ENCODE measurements around the gene PARD3.

PARD3 gene

GRCh38 chr10:34374356-34375045 lies 440.6 kb downstream of the PARD3 start:
- no peak for TF ChIP-seq CTCF (conservative IDR thresholded peaks at IDR 0.05; ENCODE audit: control insufficient read depth, insufficient read depth, low read depth, low read length)
- DNase-seq (ENCODE audit: low read depth): no peak
- no peak overlapping the region for H3K4me3 ChIP-seq (ENCODE audit: control insufficient read depth, low read depth, low read length)

- no peak for TF ChIP-seq CTCF (conservative IDR thresholded peaks at IDR 0.05; ENCODE audit: control insufficient read depth, insufficient read depth, low read depth, low read length)
- no peak overlapping the region for H3K4me3 ChIP-seq (ENCODE audit: control insufficient read depth, low read depth, low read length)
- no peak for DNase-seq (ENCODE audit: low read depth)
Observed at GRCh38 chr10:34373211-34373610, 441.9 kb downstream of the PARD3 start.

GRCh38 chr10:34372509-34372908 lies 442.6 kb downstream of the PARD3 start:
- TF ChIP-seq CTCF (conservative IDR thresholded peaks at IDR 0.05; ENCODE audit: control insufficient read depth, insufficient read depth, low read depth, low read length): no peak
- no peak for DNase-seq (ENCODE audit: low read depth)

GRCh38 chr10:34370126-34370525 lies 445.0 kb downstream of the PARD3 start:
- DNase-seq (ENCODE audit: low read depth): no peak
- no peak for TF ChIP-seq CTCF (conservative IDR thresholded peaks at IDR 0.05; ENCODE audit: control insufficient read depth, insufficient read depth, low read depth, low read length)
- no peak overlapping the region for H3K4me3 ChIP-seq (ENCODE audit: control insufficient read depth, low read depth, low read length)

More at GRCh38 chr10:34372509-34372908, 442.6 kb downstream of the PARD3 start:
- H3K4me3 ChIP-seq (ENCODE audit: control insufficient read depth, low read depth, low read length): no peak overlapping the region

GRCh38 chr10:34369120-34369519 lies 446.0 kb downstream of the PARD3 start:
- DNase-seq (ENCODE audit: low read depth): no peak

GRCh38 chr10:34364253-34365037 lies 450.7 kb downstream of the PARD3 start:
- DNase-seq (ENCODE audit: low read depth): peak; percentile 63
- TF ChIP-seq CTCF (conservative IDR thresholded peaks at IDR 0.05; ENCODE audit: control insufficient read depth, insufficient read depth, low read depth, low read length): no peak
- no peak overlapping the region for H3K4me3 ChIP-seq (ENCODE audit: control insufficient read depth, low read depth, low read length)

More at GRCh38 chr10:34369120-34369519, 446.0 kb downstream of the PARD3 start:
- no peak overlapping the region for H3K4me3 ChIP-seq (ENCODE audit: control insufficient read depth, low read depth, low read length)
- no peak for TF ChIP-seq CTCF (conservative IDR thresholded peaks at IDR 0.05; ENCODE audit: control insufficient read depth, insufficient read depth, low read depth, low read length)

Measured in fibroblast of mammary gland (primary cell).